Measurements from ENCODE around the gene INTS6.

DNA sequence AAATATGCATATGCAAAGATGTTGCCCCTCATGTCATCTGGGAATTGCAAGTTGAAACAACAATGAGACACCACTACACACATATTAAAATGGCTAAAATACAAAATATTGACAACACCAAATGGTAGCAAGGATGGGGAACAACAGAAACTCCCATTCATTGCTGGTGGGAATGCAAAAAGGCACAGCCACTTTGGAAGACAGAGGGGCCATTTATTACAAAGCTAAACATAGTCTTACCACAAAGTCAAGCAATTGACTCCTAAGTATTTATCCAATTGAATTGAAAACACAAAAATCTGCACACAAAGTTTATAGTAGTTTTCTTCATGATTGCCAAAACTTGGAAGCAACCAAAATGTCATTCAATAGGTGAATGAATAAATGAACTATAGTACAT is 119.4 kb downstream of the INTS6 start:
- TF ChIP-seq, protein P1, sequence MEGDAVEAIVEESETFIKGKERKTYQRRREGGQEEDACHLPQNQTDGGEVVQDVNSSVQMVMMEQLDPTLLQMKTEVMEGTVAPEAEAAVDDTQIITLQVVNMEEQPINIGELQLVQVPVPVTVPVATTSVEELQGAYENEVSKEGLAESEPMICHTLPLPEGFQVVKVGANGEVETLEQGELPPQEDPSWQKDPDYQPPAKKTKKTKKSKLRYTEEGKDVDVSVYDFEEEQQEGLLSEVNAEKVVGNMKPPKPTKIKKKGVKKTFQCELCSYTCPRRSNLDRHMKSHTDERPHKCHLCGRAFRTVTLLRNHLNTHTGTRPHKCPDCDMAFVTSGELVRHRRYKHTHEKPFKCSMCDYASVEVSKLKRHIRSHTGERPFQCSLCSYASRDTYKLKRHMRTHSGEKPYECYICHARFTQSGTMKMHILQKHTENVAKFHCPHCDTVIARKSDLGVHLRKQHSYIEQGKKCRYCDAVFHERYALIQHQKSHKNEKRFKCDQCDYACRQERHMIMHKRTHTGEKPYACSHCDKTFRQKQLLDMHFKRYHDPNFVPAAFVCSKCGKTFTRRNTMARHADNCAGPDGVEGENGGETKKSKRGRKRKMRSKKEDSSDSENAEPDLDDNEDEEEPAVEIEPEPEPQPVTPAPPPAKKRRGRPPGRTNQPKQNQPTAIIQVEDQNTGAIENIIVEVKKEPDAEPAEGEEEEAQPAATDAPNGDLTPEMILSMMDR (IDR thresholded peaks at IDR 0.05) = no peak
- no peak for TF ChIP-seq POLR2A (IDR thresholded peaks at IDR 0.05)
